ENCODE results near the gene SPAG16.
"Not testable (repeated sequence)": the region's sequence is repeated elsewhere in the genome, so short reads cannot be mapped to it uniquely, and the experiment has no call there.

SPAG16 gene

GRCh38 chr2:214019229-214019972, 735.1 kb downstream of the SPAG16 start:
- DNase-seq, result no peak

GRCh38 chr2:214019973-214020345, 735.7 kb downstream of the SPAG16 start:
- DNase-seq, result no peak

- DNase-seq, result no peak
Observed at GRCh38 chr2:214029190-214029589, 744.9 kb downstream of the SPAG16 start.

DNA sequence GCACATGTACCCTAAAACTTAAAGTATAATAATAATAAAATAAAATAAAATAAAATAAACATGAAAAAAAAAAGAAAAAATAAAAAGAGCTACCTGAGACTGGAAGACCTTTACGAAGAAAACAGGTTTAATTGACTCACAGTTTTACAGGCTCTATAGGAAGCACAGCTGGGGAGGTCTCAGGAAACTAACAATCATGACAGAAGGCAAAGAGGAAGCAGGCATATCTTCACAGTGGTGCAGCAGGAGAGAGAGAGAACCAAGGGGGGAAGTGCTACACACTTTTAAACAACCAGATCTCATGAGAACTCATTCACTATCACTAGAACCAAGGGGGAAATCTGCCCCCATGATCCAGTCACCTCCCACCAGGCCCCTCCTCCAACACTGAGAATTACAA, 747.3 kb downstream of the SPAG16 start:
- no peak for DNase-seq

- DNase-seq, result no peak
Observed at GRCh38 chr2:214034417-214034816, 750.2 kb downstream of the SPAG16 start.

DNA sequence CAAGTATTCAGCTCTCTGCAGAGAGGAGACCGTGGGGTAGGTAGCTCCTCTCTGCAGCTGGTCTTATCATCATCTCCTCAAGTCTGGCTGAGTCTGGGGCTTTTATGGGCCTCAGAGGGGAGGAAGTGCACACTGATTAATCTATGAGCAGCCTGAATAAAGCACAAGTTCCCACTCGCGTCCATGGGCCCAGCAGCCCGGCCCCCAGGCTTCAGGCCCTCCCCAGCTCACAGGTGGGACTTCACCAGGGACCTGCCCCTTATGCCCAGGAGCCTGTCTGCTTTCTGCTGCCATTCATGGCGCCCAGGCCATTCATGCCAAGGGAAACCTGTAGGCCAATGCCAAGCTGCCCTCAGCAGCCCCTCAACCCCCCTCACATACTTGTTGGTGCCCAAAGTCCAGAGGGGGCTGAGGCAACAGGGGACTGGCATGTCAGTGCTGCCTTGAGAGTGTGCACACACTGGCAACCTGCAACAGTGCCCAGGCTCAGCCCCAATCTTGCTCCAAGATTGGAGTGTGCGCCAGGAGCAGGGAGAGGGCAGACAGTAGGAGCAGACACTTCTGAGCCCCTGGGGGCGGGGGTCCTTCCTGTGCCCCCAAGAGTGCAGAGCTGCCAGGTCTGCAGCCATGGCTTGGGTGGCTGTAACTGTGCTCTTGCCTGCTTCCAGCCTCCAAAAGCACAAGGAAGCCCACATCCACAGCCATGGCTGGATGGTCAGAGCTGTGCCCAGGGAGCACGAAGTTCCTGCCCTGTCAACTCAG, 751.0 kb downstream of the SPAG16 start:
- no peak for DNase-seq

DNA sequence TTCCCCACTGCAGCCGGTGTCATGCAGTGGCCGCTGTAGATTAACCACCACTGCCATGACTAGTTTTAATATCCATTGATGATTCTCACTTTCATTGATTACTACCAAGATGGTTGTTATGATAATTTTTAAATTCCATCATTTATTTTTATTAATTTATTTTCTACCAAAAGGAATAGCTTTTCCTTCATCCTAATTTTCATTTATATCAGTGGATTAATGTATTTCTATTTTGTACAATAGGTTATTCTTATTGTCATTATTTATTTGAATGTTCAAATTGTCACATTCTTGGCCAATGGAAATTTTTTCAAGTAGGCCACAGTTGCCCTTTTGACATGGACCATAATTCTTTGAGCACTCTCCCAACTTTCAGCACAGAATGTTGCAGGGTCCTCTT, 751.7 kb downstream of the SPAG16 start:
- DNase-seq, result no peak

- no peak for DNase-seq
Observed at GRCh38 chr2:214038186-214038585, 753.9 kb downstream of the SPAG16 start.

GRCh38 chr2:214050731-214051130, 766.5 kb downstream of the SPAG16 start:
- no peak for DNase-seq

GRCh38 chr2:214051585-214051984, 767.3 kb downstream of the SPAG16 start:
- DNase-seq, result no peak

DNA sequence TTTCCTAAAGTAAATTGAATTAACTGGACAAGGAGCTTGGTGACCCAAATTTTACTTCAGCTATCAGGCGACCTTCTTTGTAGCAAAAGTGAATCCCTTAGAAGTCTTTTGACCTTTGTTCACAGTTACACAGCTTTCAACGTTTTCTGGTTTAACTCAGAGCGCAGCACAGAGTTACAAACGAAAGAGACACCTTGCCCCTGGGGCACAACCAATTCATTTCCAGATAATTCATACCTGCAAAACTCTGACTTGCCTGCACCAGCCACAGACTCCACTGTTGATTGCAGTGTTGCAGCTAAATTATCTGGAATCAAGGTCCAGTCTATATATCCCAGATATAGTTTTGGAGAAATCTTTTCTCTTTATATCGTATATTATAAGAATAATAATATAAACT, 768.0 kb downstream of the SPAG16 start:
- no peak for DNase-seq

DNA sequence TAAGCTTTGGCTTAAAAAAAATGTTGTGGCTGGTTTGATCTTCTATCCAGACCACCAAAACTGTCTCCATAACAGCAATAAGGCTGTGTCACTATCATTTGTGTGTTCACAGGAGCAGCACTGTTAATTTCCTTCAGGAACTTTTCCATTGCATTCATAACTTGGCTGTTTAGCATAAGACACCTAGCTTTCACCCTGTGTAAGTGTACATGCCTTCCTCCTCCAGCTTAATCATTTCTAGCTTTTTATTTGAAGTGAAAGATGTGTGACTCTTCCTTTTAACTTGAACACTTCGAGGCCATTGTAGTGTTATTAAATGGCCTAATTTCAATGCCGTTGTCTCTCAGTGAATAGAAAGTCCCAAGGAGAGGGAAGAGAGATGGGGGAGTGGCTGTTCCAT, 773.7 kb downstream of the SPAG16 start:
- DNase-seq, result no peak

GRCh38 chr2:214062279-214062678, 778.0 kb downstream of the SPAG16 start:
- DNase-seq, result not testable (repeated sequence)

DNA sequence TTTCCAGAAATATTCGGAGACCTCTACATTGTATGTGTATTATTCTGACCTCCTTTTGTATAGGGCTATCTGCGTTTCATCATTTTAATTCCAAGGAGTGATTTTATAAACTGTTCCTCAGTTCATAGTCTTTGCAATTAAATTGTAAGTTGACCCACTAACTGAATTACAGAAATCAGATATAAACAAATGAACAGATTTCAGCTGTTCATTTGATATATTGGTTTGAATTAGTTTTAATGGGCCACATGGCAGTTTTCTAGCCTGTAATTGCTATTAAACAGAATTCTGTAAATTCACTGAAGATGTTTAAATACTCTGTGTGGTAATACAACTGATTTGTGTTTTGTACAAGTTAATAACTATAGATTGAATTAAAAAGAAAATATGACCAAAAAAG, 780.2 kb downstream of the SPAG16 start:
- DNase-seq, result no peak

- DNase-seq, result no peak
Observed at GRCh38 chr2:214066862-214067261, 782.6 kb downstream of the SPAG16 start.

- no peak for DNase-seq
Observed at GRCh38 chr2:214069254-214069653, 785.0 kb downstream of the SPAG16 start.

DNA sequence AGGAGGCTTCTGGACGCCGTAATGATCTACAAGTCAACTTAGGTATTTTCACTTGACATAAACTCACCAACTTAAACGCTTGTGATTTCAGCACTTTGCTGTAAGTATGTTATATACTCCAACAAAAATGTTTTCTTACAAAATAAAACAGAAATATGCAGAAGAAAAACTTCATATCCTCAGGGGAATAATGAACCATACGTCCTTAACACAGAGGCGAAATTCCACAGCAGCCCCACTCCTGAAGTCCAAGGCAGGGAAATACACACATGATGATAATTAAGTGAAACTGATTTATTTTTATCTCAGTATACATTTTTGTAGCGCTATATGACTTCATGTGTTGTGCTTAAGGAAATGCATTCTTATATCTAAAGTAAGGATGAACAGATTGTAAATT, 791.2 kb downstream of the SPAG16 start:
- no peak for DNase-seq

- DNase-seq, result no peak
Observed at GRCh38 chr2:214076527-214076926, 792.3 kb downstream of the SPAG16 start.

- DNase-seq, result no peak
Observed at GRCh38 chr2:214077727-214078126, 793.5 kb downstream of the SPAG16 start.

- DNase-seq, result no peak
Observed at GRCh38 chr2:214079032-214079431, 794.8 kb downstream of the SPAG16 start.

DNA sequence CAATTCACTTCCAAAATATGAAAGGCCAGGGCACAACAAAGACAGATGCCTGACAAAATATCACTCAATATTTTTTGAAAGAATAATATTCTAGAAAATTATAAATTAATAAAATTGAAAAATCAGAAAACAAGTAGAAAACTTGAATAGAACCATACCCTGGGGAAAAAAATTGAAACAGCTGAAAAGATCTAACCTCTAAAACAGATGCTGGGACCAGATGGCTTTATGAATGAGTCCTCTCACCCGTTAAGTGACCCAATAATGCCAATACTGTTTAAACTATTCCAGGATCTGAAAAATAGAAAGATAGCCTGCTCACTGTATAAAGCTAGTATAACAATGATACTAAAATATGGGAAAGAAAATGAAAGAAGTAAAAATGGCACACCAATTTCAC, 804.3 kb downstream of the SPAG16 start:
- no peak for DNase-seq

DNA sequence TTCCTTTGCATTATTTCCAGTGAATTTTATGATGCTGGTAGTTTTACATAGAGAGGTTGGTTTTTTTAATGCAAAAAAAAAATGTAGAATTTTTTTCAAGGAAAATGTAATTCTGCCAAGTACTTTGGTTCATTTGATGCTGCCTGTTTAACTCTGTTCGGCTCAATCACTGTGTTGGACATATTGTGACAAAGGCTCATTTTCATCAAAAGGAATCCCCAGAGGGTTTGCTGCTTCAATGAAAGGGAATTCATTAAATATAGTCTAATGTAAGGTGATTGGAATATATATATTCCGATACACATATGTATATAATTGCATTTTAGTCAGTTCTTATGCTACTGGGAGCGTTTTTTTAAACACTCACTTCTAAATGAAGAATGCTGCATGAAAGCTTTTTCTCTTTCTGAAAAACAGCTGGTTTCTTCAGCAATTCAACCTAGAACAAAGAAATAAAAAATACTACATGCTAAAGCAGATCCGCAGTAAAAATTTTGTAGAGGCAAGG, 812.0 kb downstream of the SPAG16 start:
- no peak for DNase-seq

- DNase-seq, result no peak
Observed at GRCh38 chr2:214098811-214099210, 814.5 kb downstream of the SPAG16 start.

GRCh38 chr2:214100488-214100887, 816.2 kb downstream of the SPAG16 start:
- no peak for DNase-seq

All from CD4-positive, alpha-beta T cell treated with Interleukin-15 for 1 hour (primary cell).